ENCODE data around the gene DLGAP1.
A peak's percentile ranks its signal among the peaks of the same experiment; 100 is the strongest.

Gene DLGAP1

DNA sequence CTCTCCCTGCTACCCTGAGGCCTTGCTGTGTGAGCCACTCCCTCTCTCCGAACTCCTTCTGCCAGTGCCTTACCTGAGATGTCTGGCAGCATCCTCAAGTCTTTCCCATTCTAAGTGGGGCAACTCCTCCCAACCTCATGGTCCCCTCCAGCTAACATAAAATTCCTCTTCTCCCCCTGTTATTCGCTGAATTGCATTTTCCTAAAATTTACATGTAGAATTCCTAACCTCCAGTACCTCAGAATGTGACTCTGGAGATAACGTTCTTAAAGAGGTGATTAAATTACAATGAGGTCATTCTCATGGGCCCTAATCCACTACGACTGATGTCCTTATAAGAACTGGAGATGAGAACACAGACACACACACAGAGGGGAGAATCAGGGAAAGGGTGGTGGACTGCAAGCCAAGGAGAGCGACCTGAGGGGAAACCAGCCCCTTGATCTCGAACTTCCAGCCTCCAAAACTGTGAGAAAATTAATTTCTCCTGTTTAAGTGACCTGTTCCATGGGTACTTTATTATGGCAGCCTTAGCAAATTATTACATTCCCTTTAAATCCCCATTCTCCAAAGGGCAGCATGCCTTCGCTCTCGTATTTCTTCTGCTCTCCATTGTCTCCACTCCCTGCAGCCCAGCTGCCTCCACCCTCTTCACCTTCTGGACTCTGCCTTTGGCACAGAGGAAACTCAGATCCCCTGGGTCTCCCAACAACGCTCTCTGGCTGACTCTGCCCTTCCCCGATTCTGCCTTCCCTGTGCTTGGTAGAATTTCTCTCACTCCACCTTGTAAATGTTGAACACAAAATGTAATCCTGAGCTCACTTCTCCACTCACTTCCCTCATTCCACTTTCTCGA is 934.6 kb downstream of the DLGAP1 start (continued):
- TF ChIP-seq ZXDB (tag by site-specific recombination; IDR thresholded peaks at IDR 0.05) (0 out of 2 replicates have a peak, but pooled peaks have one; percentile 53), ZNF114 (tag by site-specific recombination; IDR thresholded peaks at IDR 0.05) (no peak), ZFP3 (tag by site-specific recombination; IDR thresholded peaks at IDR 0.05; ENCODE audit: low read depth) (no peak), ZNF248 (tag by site-specific recombination; IDR thresholded peaks at IDR 0.05) (no peak), ZNF202 (tag by site-specific recombination; IDR thresholded peaks at IDR 0.05; ENCODE audit: borderline replicate concordance) (no peak), KLF8 (tag by site-specific recombination; IDR thresholded peaks at IDR 0.05) (0 out of 2 replicates have a peak, but pooled peaks have one; percentile 19), SETDB1 (IDR thresholded peaks at IDR 0.05; ENCODE audit: insufficient read length, low read length) (no peak), ZNF677 (tag by site-specific recombination; IDR thresholded peaks at IDR 0.05) (no peak), ZNF354C (tag by site-specific recombination; IDR thresholded peaks at IDR 0.05; ENCODE audit: borderline replicate concordance, low read depth) (no peak), SP7 (tag by site-specific recombination; IDR thresholded peaks at IDR 0.05) (peak; percentile 28; the same call in 1 of the 2 replicates), ZBTB8A (tag by site-specific recombination; IDR thresholded peaks at IDR 0.05) (no peak), ZSCAN30 (tag by site-specific recombination; IDR thresholded peaks at IDR 0.05) (no peak), GLIS2 (tag by site-specific recombination; IDR thresholded peaks at IDR 0.05) (no peak), ZNF561 (tag by site-specific recombination; IDR thresholded peaks at IDR 0.05; ENCODE audit: borderline replicate concordance) (no peak), ZNF549 (tag by site-specific recombination; IDR thresholded peaks at IDR 0.05) (no peak), ZNF366 (tag by site-specific recombination; conservative IDR thresholded peaks at IDR 0.05) (peak; percentile 83), ZNF555 (tag by site-specific recombination; conservative IDR thresholded peaks at IDR 0.05) (no peak), TRIM28 (IDR thresholded peaks at IDR 0.05; ENCODE audit: borderline replicate concordance, low read length) (no peak), ZNF792 (tag by site-specific recombination; IDR thresholded peaks at IDR 0.05) (no peak), ZNF48 (tag by site-specific recombination; IDR thresholded peaks at IDR 0.05) (no peak), ZNF157 (tag by site-specific recombination; IDR thresholded peaks at IDR 0.05) (no peak), ZNF433 (tag by site-specific recombination; IDR thresholded peaks at IDR 0.05; ENCODE audit: low read depth) (no peak), EGR2 (tag by site-specific recombination; IDR thresholded peaks at IDR 0.05; ENCODE audit: low read depth) (no peak), OSR2 (tag by site-specific recombination; IDR thresholded peaks at IDR 0.05) (no peak), GLIS1 (tag by site-specific recombination; IDR thresholded peaks at IDR 0.05) (no peak), ZBTB48 (tag by site-specific recombination; IDR thresholded peaks at IDR 0.05) (no peak), ZNF350 (tag by site-specific recombination; IDR thresholded peaks at IDR 0.05) (no peak), ZNF211 (tag by site-specific recombination; IDR thresholded peaks at IDR 0.05; ENCODE audit: low read depth) (no peak), RBAK (tag by site-specific recombination; IDR thresholded peaks at IDR 0.05) (no peak), ZNF223 (tag by site-specific recombination; IDR thresholded peaks at IDR 0.05) (no peak)
- TF ChIP-seq, protein P1, sequence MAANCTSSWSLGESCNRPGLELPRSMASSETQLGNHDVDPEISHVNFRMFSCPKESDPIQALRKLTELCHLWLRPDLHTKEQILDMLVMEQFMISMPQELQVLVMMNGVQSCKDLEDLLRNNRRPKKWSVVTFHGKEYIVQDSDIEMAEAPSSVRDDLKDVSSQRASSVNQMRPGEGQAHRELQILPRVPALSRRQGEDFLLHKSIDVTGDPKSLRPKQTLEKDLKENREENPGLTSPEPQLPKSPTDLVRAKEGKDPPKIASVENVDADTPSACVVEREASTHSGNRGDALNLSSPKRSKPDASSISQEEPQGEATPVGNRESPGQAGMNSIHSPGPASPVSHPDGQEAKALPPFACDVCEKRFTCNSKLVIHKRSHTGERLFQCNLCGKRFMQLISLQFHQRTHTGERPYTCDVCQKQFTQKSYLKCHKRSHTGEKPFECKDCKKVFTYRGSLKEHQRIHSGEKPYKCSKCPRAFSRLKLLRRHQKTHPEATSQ (tag by site-specific recombination; IDR thresholded peaks at IDR 0.05) = no peak
- TF ChIP-seq, protein P2, sequence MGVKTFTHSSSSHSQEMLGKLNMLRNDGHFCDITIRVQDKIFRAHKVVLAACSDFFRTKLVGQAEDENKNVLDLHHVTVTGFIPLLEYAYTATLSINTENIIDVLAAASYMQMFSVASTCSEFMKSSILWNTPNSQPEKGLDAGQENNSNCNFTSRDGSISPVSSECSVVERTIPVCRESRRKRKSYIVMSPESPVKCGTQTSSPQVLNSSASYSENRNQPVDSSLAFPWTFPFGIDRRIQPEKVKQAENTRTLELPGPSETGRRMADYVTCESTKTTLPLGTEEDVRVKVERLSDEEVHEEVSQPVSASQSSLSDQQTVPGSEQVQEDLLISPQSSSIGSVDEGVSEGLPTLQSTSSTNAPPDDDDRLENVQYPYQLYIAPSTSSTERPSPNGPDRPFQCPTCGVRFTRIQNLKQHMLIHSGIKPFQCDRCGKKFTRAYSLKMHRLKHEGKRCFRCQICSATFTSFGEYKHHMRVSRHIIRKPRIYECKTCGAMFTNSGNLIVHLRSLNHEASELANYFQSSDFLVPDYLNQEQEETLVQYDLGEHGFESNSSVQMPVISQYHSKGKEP (tag by site-specific recombination; IDR thresholded peaks at IDR 0.05) = no peak
- TF ChIP-seq, protein P3, sequence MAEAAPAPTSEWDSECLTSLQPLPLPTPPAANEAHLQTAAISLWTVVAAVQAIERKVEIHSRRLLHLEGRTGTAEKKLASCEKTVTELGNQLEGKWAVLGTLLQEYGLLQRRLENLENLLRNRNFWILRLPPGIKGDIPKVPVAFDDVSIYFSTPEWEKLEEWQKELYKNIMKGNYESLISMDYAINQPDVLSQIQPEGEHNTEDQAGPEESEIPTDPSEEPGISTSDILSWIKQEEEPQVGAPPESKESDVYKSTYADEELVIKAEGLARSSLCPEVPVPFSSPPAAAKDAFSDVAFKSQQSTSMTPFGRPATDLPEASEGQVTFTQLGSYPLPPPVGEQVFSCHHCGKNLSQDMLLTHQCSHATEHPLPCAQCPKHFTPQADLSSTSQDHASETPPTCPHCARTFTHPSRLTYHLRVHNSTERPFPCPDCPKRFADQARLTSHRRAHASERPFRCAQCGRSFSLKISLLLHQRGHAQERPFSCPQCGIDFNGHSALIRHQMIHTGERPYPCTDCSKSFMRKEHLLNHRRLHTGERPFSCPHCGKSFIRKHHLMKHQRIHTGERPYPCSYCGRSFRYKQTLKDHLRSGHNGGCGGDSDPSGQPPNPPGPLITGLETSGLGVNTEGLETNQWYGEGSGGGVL (tag by site-specific recombination; IDR thresholded peaks at IDR 0.05) = peak; percentile 69
- TF ChIP-seq, protein P4, sequence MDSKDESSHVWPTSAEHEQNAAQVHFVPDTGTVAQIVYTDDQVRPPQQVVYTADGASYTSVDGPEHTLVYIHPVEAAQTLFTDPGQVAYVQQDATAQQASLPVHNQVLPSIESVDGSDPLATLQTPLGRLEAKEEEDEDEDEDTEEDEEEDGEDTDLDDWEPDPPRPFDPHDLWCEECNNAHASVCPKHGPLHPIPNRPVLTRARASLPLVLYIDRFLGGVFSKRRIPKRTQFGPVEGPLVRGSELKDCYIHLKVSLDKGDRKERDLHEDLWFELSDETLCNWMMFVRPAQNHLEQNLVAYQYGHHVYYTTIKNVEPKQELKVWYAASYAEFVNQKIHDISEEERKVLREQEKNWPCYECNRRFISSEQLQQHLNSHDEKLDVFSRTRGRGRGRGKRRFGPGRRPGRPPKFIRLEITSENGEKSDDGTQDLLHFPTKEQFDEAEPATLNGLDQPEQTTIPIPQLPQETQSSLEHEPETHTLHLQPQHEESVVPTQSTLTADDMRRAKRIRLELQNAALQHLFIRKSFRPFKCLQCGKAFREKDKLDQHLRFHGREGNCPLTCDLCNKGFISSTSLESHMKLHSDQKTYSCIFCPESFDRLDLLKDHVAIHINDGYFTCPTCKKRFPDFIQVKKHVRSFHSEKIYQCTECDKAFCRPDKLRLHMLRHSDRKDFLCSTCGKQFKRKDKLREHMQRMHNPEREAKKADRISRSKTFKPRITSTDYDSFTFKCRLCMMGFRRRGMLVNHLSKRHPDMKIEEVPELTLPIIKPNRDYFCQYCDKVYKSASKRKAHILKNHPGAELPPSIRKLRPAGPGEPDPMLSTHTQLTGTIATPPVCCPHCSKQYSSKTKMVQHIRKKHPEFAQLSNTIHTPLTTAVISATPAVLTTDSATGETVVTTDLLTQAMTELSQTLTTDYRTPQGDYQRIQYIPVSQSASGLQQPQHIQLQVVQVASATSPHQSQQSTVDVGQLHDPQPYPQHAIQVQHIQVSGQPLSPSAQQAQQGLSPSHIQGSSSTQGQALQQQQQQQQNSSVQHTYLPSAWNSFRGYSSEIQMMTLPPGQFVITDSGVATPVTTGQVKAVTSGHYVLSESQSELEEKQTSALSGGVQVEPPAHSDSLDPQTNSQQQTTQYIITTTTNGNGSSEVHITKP (tag by site-specific recombination; IDR thresholded peaks at IDR 0.05) = peak; percentile 99
